GM23338 (cell line): ENCODE results near the gene KIF4B. TPM values are rescaled to one million over a fixed set of nuclear protein-coding genes. Genes with fewer than 3 reads are reported as not detected.
"Not testable (repeated sequence)": the region's sequence is repeated elsewhere in the genome, so short reads cannot be mapped to it uniquely, and the experiment has no call there.

Experiments
- ATAC-seq: fragments of 200-7000 bp; cut with Tn5 transposase; 3 replicates; pipeline ENCODE4 v1.9.1; 2020
- DNase-seq: peaks from one replicate; pipeline ENCODE4 v3.0.0-alpha.2; 2015; ENCODE audit warnings: low spot score
- H2AFZ ChIP-seq: fragments of 200-600 bp; sonication (generic); 2 replicates; pipeline ENCODE4 v1.8.0; 2016; ENCODE audit warnings: antibody characterized with exemption, mild to moderate bottlenecking, moderate library complexity
- H3F3A ChIP-seq: fragments of 200-600 bp; sonication (generic); replicated peaks from 2 replicates; pipeline ENCODE4 v1.8.0; 2017; ENCODE audit warnings: antibody characterized with exemption, mixed run types, low read depth
- H3K27ac ChIP-seq: fragments of 200-600 bp; sonication (generic); 2 replicates; pipeline ENCODE4 v1.6.1; 2016; ENCODE audit warnings: low read depth
- H3K27me3 ChIP-seq: fragments of 200-600 bp; sonication (generic); 2 replicates; pipeline ENCODE4 v1.8.0; 2016; ENCODE audit warnings: mild to moderate bottlenecking, mixed run types, moderate library complexity; ENCODE audit not compliant: insufficient read depth
- H3K36me3 ChIP-seq: fragments of 200-600 bp; sonication (generic); 2 replicates; pipeline ENCODE4 v1.8.0; 2016; ENCODE audit warnings: mild to moderate bottlenecking; ENCODE audit not compliant: insufficient read depth
- H3K4me1 ChIP-seq: fragments of 200-600 bp; sonication (generic); 2 replicates; pipeline ENCODE4 v1.8.0; 2016; ENCODE audit warnings: mild to moderate bottlenecking, moderate library complexity; ENCODE audit not compliant: insufficient read depth
- H3K4me2 ChIP-seq: fragments of 200-600 bp; sonication (generic); 2 replicates; pipeline ENCODE4 v1.7.1; 2017; ENCODE audit warnings: mixed run types
- H3K4me3 ChIP-seq: fragments of 200-600 bp; sonication (generic); 2 replicates; pipeline ENCODE4 v1.6.1; 2016; ENCODE audit warnings: mixed run types
- H3K79me2 ChIP-seq: fragments of 200-600 bp; sonication (generic); replicated peaks from 2 replicates; pipeline ENCODE4 v1.8.0; 2017; ENCODE audit warnings: mild to moderate bottlenecking; ENCODE audit not compliant: insufficient read depth
- H3K9me2 ChIP-seq: fragments of 200-600 bp; sonication (generic); 2 replicates; pipeline ENCODE4 v1.8.0; 2017; ENCODE audit not compliant: insufficient read depth
- H4K20me1 ChIP-seq: fragments of 200-600 bp; sonication (generic); replicated peaks from 2 replicates; pipeline ENCODE4 v1.8.0; 2017; ENCODE audit warnings: mild to moderate bottlenecking; ENCODE audit not compliant: insufficient read depth
- H3K27ac Mint-ChIP-seq: 2 replicates; pipeline ENCODE4 v1.8.0; 2020; ENCODE audit warnings: inconsistent platforms, mild to moderate bottlenecking, moderate library complexity, mixed read lengths
- H3K27me3 Mint-ChIP-seq: 3 replicates; pipeline ENCODE4 v1.8.0; 2022; ENCODE audit warnings: low read depth, mild to moderate bottlenecking, moderate library complexity, mixed read lengths, inconsistent platforms; ENCODE audit not compliant: insufficient read depth, poor library complexity
- H3K36me3 Mint-ChIP-seq: 3 replicates; pipeline ENCODE4 v1.8.0; 2021; ENCODE audit warnings: low read depth, mild to moderate bottlenecking, inconsistent platforms, moderate library complexity, mixed read lengths
- H3K4me1 Mint-ChIP-seq: 3 replicates; pipeline ENCODE4 v1.8.0; 2020; ENCODE audit warnings: mild to moderate bottlenecking, inconsistent platforms, mixed read lengths
- H3K4me3 Mint-ChIP-seq: 3 replicates; pipeline ENCODE4 v1.8.0; 2021; ENCODE audit warnings: moderate library complexity, mild to moderate bottlenecking, inconsistent platforms, mixed read lengths
- H3K9me3 Mint-ChIP-seq: 3 replicates; pipeline ENCODE4 v1.8.0; 2020; ENCODE audit warnings: moderate library complexity, mild to moderate bottlenecking, inconsistent platforms, mixed read lengths
- EZH2 ChIP-seq: fragments of 200-600 bp; sonication (generic); IDR thresholded peaks from one replicate; pipeline ENCODE4 v1.8.0; 2017; ENCODE audit warnings: antibody characterized with exemption, mild to moderate bottlenecking, low read depth; ENCODE audit not compliant: unreplicated experiment
- JUNB ChIP-seq: IDR thresholded peaks from one replicate; pipeline ENCODE4 v1.6.1; 2016; ENCODE audit warnings: antibody characterized with exemption; ENCODE audit not compliant: unreplicated experiment
- POLR2AphosphoS5 ChIP-seq: IDR thresholded peaks from 2 replicates; pipeline ENCODE4 v1.6.1; 2016; ENCODE audit warnings: antibody characterized with exemption, low read depth
- ZNF114 ChIP-seq: fragments of 250-450 bp; sonication (Bioruptor Pico); IDR thresholded peaks from 2 replicates; pipeline ENCODE4 v1.5.0; 2020; ENCODE audit warnings: mild to moderate bottlenecking, moderate library complexity
- ZNF331 ChIP-seq: fragments of 250-450 bp; sonication (Bioruptor Pico); IDR thresholded peaks from 2 replicates; pipeline ENCODE4 v1.5.0; 2020; ENCODE audit warnings: low read depth, mild to moderate bottlenecking, moderate library complexity
- polyA plus RNA-seq: library from polyadenylated mRNA; unstranded; fragments of >200 nt; fragmentation: Nextera tagmentation; extraction: Ambion mirVana; gene quantifications from 2 replicates; pipeline ENCODE4 v1.2.1, GENCODE V29; 2016
- total RNA-seq: library from RNA; depleted of rRNA; stranded (reverse); fragments of >200 nt; shearing (Covaris generic); gene quantifications from 2 replicates; pipeline ENCODE4 v1.2.3, GENCODE V29; 2014
- TF ChIP-seq, protein P1 (sequence below): IDR thresholded peaks from one replicate; pipeline ENCODE4 v1.6.1; 2018; ENCODE audit warnings: antibody characterized with exemption; ENCODE audit not compliant: unreplicated experiment
- TF ChIP-seq, protein P2 (sequence below): IDR thresholded peaks from 2 replicates; pipeline ENCODE4 v1.6.1; 2016; ENCODE audit warnings: antibody characterized with exemption
- TF ChIP-seq, protein P3 (sequence below), 2 experiments: fragments of 200-600 bp in 1 of 2; sonication (generic) in 1 of 2; conservative IDR thresholded peaks; 2 replicates each; pipeline versions ENCODE4 v1.5.1 to v1.6.1; 2016 to 2017; ENCODE audit warnings: antibody characterized with exemption in 2 of 2, low read depth in 2 of 2, mild to moderate bottlenecking in 2 of 2, moderate library complexity in 1 of 2
- TF ChIP-seq, protein P4 (sequence below): fragments of 250-450 bp; sonication (Bioruptor Pico); IDR thresholded peaks from 2 replicates; pipeline ENCODE4 v1.5.0; 2020; ENCODE audit warnings: mild to moderate bottlenecking, moderate library complexity

Gene KIF4B
- total and polyA plus RNA-seq, 2 experiments from 2014 or later: not detected

DNA sequence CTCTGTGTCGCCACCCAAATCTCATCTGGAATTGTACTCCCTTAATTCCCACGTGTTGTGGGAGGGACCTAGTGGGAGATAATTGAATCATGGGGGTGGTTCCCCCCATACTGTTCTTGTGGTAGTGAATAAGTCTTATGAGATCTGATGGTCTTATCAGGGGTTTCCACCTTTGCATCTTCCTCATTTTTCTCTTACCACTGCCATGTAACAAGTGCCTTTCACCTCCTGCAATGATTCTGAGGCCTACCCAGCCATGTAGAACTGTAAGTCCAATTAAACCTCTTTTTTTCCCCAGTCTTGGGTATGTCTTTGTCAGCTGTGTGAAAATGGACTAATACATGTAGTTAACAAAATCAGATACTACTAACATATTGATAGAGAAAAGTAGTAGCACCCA, 35.3 kb upstream of the KIF4B start:
- not testable (repeated sequence) for H3K27ac ChIP-seq, H3K79me2 ChIP-seq, H3F3A ChIP-seq, H3K4me3 Mint-ChIP-seq, H3K27me3 ChIP-seq, H3K4me3 ChIP-seq, H3K4me1 ChIP-seq, H3K4me1 Mint-ChIP-seq, H3K27ac Mint-ChIP-seq, ATAC-seq, H3K27me3 Mint-ChIP-seq, H4K20me1 ChIP-seq, DNase-seq, H2AFZ ChIP-seq, H3K9me2 ChIP-seq, H3K4me2 ChIP-seq, H3K9me3 Mint-ChIP-seq, H3K36me3 ChIP-seq
- H3K36me3 Mint-ChIP-seq: peaks cover 25% of the 10 kb centered on the region

DNA sequence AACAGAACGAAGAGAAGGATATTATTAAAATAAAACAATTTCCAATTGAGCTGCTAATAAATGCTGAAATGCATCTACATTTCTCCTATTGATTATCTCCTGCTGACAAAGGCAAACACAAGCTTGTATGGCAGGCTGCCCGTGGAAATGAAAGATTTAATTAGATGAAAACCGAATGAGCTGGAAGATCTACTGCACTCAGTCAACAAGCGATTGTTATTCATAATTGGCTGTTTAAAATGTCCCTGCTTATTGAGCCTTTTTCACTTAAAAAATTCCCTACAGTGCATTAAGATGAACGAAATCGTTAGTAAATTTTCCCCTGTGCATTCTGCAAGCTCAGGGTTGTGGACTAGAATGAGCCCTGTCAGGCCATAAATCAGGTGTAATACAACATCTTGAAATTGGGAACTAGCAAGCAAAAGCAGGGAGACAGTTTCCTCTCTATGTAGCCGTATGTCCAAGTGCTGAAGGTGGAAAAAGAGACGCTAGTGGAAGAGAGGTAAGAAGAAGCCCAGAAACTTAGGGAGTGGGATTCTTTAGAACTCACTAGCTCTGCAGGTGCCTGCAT, 28.5 kb upstream of the KIF4B start:
- no peak overlapping the region for H2AFZ ChIP-seq
- peaks cover 7% of the 10 kb centered on the region for H3K27me3 Mint-ChIP-seq
- peaks cover 8% of the 10 kb centered on the region; the same call in 1 of the 3 replicates for H3K4me1 Mint-ChIP-seq
- no peak overlapping the region for H3K27ac Mint-ChIP-seq
- H3K4me1 ChIP-seq: no peaks in the 10 kb centered on the region
- no peak overlapping the region for H3K27ac ChIP-seq
- H3K9me3 Mint-ChIP-seq: no peaks in the 10 kb centered on the region; the same call in 2 of the 3 replicates
- no peak overlapping the region for H3K4me3 ChIP-seq
- no peak overlapping the region for H3K4me3 Mint-ChIP-seq
- H3K79me2 ChIP-seq: no peaks in the 10 kb centered on the region
- DNase-seq: no peak
- H3F3A ChIP-seq: no peaks in the 10 kb centered on the region
- H3K36me3 Mint-ChIP-seq: peaks cover 6% of the 10 kb centered on the region
- no peaks in the 10 kb centered on the region for H3K36me3 ChIP-seq
- 0 out of 2 replicates have a peak, but pooled peaks cover 4% of the 10 kb centered on the region for H3K9me2 ChIP-seq
- no peaks in the 10 kb centered on the region for H4K20me1 ChIP-seq
- no peak for ATAC-seq
- no peaks in the 10 kb centered on the region for H3K27me3 ChIP-seq
- no peak overlapping the region for H3K4me2 ChIP-seq
- TF ChIP-seq, protein P1, sequence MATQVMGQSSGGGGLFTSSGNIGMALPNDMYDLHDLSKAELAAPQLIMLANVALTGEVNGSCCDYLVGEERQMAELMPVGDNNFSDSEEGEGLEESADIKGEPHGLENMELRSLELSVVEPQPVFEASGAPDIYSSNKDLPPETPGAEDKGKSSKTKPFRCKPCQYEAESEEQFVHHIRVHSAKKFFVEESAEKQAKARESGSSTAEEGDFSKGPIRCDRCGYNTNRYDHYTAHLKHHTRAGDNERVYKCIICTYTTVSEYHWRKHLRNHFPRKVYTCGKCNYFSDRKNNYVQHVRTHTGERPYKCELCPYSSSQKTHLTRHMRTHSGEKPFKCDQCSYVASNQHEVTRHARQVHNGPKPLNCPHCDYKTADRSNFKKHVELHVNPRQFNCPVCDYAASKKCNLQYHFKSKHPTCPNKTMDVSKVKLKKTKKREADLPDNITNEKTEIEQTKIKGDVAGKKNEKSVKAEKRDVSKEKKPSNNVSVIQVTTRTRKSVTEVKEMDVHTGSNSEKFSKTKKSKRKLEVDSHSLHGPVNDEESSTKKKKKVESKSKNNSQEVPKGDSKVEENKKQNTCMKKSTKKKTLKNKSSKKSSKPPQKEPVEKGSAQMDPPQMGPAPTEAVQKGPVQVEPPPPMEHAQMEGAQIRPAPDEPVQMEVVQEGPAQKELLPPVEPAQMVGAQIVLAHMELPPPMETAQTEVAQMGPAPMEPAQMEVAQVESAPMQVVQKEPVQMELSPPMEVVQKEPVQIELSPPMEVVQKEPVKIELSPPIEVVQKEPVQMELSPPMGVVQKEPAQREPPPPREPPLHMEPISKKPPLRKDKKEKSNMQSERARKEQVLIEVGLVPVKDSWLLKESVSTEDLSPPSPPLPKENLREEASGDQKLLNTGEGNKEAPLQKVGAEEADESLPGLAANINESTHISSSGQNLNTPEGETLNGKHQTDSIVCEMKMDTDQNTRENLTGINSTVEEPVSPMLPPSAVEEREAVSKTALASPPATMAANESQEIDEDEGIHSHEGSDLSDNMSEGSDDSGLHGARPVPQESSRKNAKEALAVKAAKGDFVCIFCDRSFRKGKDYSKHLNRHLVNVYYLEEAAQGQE: no peak
- TF ChIP-seq ZNF331 (CRISPR knock-in tag) (no peak), EZH2 (no peak), POLR2AphosphoS5 (no peak), JUNB (no peak), ZNF114 (CRISPR knock-in tag) (no peak)
- TF ChIP-seq, protein P2, sequence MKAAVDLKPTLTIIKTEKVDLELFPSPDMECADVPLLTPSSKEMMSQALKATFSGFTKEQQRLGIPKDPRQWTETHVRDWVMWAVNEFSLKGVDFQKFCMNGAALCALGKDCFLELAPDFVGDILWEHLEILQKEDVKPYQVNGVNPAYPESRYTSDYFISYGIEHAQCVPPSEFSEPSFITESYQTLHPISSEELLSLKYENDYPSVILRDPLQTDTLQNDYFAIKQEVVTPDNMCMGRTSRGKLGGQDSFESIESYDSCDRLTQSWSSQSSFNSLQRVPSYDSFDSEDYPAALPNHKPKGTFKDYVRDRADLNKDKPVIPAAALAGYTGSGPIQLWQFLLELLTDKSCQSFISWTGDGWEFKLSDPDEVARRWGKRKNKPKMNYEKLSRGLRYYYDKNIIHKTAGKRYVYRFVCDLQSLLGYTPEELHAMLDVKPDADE: no peak
- TF ChIP-seq, protein P3, sequence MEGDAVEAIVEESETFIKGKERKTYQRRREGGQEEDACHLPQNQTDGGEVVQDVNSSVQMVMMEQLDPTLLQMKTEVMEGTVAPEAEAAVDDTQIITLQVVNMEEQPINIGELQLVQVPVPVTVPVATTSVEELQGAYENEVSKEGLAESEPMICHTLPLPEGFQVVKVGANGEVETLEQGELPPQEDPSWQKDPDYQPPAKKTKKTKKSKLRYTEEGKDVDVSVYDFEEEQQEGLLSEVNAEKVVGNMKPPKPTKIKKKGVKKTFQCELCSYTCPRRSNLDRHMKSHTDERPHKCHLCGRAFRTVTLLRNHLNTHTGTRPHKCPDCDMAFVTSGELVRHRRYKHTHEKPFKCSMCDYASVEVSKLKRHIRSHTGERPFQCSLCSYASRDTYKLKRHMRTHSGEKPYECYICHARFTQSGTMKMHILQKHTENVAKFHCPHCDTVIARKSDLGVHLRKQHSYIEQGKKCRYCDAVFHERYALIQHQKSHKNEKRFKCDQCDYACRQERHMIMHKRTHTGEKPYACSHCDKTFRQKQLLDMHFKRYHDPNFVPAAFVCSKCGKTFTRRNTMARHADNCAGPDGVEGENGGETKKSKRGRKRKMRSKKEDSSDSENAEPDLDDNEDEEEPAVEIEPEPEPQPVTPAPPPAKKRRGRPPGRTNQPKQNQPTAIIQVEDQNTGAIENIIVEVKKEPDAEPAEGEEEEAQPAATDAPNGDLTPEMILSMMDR (conservative IDR thresholded peaks at IDR 0.05; ENCODE audit: low read depth in 2 of 2): no peak
- TF ChIP-seq, protein P4, sequence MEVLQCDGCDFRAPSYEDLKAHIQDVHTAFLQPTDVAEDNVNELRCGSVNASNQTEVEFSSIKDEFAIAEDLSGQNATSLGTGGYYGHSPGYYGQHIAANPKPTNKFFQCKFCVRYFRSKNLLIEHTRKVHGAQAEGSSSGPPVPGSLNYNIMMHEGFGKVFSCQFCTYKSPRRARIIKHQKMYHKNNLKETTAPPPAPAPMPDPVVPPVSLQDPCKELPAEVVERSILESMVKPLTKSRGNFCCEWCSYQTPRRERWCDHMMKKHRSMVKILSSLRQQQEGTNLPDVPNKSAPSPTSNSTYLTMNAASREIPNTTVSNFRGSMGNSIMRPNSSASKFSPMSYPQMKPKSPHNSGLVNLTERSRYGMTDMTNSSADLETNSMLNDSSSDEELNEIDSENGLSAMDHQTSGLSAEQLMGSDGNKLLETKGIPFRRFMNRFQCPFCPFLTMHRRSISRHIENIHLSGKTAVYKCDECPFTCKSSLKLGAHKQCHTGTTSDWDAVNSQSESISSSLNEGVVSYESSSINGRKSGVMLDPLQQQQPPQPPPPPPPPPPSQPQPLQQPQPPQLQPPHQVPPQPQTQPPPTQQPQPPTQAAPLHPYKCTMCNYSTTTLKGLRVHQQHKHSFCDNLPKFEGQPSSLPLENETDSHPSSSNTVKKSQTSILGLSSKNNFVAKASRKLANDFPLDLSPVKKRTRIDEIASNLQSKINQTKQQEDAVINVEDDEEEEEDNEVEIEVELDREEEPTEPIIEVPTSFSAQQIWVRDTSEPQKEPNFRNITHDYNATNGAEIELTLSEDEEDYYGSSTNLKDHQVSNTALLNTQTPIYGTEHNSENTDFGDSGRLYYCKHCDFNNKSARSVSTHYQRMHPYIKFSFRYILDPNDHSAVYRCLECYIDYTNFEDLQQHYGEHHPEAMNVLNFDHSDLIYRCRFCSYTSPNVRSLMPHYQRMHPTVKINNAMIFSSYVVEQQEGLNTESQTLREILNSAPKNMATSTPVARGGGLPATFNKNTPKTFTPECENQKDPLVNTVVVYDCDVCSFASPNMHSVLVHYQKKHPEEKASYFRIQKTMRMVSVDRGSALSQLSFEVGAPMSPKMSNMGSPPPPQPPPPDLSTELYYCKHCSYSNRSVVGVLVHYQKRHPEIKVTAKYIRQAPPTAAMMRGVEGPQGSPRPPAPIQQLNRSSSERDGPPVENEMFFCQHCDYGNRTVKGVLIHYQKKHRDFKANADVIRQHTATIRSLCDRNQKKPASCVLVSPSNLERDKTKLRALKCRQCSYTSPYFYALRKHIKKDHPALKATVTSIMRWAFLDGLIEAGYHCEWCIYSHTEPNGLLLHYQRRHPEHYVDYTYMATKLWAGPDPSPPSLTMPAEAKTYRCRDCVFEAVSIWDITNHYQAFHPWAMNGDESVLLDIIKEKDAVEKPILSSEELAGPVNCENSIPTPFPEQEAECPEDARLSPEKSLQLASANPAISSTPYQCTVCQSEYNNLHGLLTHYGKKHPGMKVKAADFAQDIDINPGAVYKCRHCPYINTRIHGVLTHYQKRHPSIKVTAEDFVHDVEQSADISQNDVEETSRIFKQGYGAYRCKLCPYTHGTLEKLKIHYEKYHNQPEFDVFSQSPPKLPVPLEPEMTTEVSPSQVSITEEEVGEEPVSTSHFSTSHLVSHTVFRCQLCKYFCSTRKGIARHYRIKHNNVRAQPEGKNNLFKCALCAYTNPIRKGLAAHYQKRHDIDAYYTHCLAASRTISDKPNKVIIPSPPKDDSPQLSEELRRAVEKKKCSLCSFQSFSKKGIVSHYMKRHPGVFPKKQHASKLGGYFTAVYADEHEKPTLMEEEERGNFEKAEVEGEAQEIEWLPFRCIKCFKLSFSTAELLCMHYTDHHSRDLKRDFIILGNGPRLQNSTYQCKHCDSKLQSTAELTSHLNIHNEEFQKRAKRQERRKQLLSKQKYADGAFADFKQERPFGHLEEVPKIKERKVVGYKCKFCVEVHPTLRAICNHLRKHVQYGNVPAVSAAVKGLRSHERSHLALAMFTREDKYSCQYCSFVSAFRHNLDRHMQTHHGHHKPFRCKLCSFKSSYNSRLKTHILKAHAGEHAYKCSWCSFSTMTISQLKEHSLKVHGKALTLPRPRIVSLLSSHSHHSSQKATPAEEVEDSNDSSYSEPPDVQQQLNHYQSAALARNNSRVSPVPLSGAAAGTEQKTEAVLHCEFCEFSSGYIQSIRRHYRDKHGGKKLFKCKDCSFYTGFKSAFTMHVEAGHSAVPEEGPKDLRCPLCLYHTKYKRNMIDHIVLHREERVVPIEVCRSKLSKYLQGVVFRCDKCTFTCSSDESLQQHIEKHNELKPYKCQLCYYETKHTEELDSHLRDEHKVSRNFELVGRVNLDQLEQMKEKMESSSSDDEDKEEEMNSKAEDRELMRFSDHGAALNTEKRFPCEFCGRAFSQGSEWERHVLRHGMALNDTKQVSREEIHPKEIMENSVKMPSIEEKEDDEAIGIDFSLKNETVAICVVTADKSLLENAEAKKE (CRISPR knock-in tag): no peak
